A673 (cell line): ENCODE data around the gene ZNF584. TPM values are rescaled to one million over a fixed set of nuclear protein-coding genes. Genes with fewer than 3 reads are reported as not detected.

Source experiments
- BruUV-seq: library from RNA; stranded (reverse); fragments of 400-500 nt; replicated peaks from 2 replicates; lab custom pipeline; 2021; lab: Mats Ljungman, UMichigan
- CTCF ChIA-PET: fragments of 300-600 bp; sonication (Branson Sonifier 250); formaldehyde crosslinking; loops from one replicate; lab custom pipeline; 2022; ENCODE audit warnings: antibody characterized with exemption; lab: Charles Lee
- POLR2A ChIA-PET: fragments of 300-600 bp; sonication (Branson Sonifier 250); formaldehyde crosslinking; loops from one replicate; lab custom pipeline; 2022; ENCODE audit warnings: antibody characterized with exemption; ENCODE audit not compliant: low non-redundant PET; lab: Charles Lee
- DNase-seq: peaks from one replicate; pipeline ENCODE4 v3.0.0-alpha.2; 2015; ENCODE audit warnings: low spot score
- H3K27ac ChIP-seq: fragments of 200-600 bp; sonication (generic); 2 replicates; pipeline ENCODE4 v1.5.1; 2016; ENCODE audit warnings: mixed run types, low read depth, mild to moderate bottlenecking, mixed read lengths, antibody characterized with exemption, low read length; ENCODE audit not compliant: poor library complexity, severe bottlenecking
- H3K27me3 ChIP-seq: fragments of 200-600 bp; sonication (generic); replicated peaks from 2 replicates; pipeline ENCODE4 v1.6.1; 2017; ENCODE audit warnings: mixed run types, low read depth, mild to moderate bottlenecking, mixed read lengths, antibody characterized with exemption, low read length; ENCODE audit not compliant: insufficient read depth, poor library complexity
- H3K36me3 ChIP-seq: fragments of 200-600 bp; sonication (generic); 2 replicates; pipeline ENCODE4 v1.6.1; 2016; ENCODE audit warnings: mixed run types, mild to moderate bottlenecking, mixed read lengths, antibody characterized with exemption, low read length; ENCODE audit not compliant: insufficient read depth, poor library complexity, severe bottlenecking
- H3K4me1 ChIP-seq: fragments of 200-600 bp; sonication (generic); 2 replicates; pipeline ENCODE4 v1.6.1; 2017; ENCODE audit warnings: mixed run types, mild to moderate bottlenecking, mixed read lengths, antibody characterized with exemption, low read length; ENCODE audit not compliant: insufficient read depth, poor library complexity, severe bottlenecking
- H3K4me3 ChIP-seq: fragments of 200-600 bp; sonication (generic); 2 replicates; pipeline ENCODE4 v1.5.1; 2016; ENCODE audit warnings: low read depth, mixed run types, mild to moderate bottlenecking, mixed read lengths, low read length; ENCODE audit not compliant: poor library complexity, severe bottlenecking
- H3K9me3 ChIP-seq: fragments of 200-600 bp; sonication (generic); 2 replicates; pipeline ENCODE4 v1.6.1; 2016; ENCODE audit warnings: mixed run types, low read depth, mild to moderate bottlenecking, mixed read lengths, antibody characterized with exemption, low read length; ENCODE audit not compliant: poor library complexity, severe bottlenecking
- EZH2 ChIP-seq: fragments of 200-600 bp; sonication (generic); IDR thresholded peaks from 2 replicates; pipeline ENCODE4 v1.6.1; 2017; ENCODE audit warnings: borderline replicate concordance, low read depth, mild to moderate bottlenecking, mixed read lengths, antibody characterized with exemption, low read length; ENCODE audit not compliant: poor library complexity, severe bottlenecking
- intact Hi-C: fragments of 100-400 bp; cut with micrococcal nuclease; formaldehyde crosslinking; loops from one replicate; pipeline ENCODE4 v1.10.0; 2022; ENCODE audit not compliant: unreplicated experiment
- total RNA-seq: library from RNA; stranded (reverse); gene quantifications from 2 replicates; pipeline ENCODE4 v1.2.3, GENCODE V29; 2021
- TF ChIP-seq, protein P1 (sequence below): fragments of 300-800, 200-600 bp; sonication (generic); conservative IDR thresholded peaks from 2 replicates; pipeline ENCODE4 v1.5.1; 2017; ENCODE audit warnings: low read depth, mild to moderate bottlenecking, antibody characterized with exemption, low read length, moderate library complexity, mixed read lengths

Gene ZNF584
- total RNA-seq, 1 experiment from 2014 or later, result 20.9 TPM

GRCh38 chr19:58388175-58388526 is 20.3 kb upstream of the ZNF584 start:
- Histone ChIP-seq H3K4me1 (peaks cover 15% of the 10 kb centered on the region), H3K36me3 (peaks cover 48% of the 10 kb centered on the region), H3K27ac (peak overlapping the region; percentile 98), H3K4me3 (peak overlapping the region; percentile 76), H3K9me3 (no peaks in the 10 kb centered on the region), H3K27me3 (no peaks in the 10 kb centered on the region)
- ChIA-PET CTCF (no interaction called here), POLR2A (no interaction called here)
- no peak for TF ChIP-seq EZH2
- TF ChIP-seq, protein P1, sequence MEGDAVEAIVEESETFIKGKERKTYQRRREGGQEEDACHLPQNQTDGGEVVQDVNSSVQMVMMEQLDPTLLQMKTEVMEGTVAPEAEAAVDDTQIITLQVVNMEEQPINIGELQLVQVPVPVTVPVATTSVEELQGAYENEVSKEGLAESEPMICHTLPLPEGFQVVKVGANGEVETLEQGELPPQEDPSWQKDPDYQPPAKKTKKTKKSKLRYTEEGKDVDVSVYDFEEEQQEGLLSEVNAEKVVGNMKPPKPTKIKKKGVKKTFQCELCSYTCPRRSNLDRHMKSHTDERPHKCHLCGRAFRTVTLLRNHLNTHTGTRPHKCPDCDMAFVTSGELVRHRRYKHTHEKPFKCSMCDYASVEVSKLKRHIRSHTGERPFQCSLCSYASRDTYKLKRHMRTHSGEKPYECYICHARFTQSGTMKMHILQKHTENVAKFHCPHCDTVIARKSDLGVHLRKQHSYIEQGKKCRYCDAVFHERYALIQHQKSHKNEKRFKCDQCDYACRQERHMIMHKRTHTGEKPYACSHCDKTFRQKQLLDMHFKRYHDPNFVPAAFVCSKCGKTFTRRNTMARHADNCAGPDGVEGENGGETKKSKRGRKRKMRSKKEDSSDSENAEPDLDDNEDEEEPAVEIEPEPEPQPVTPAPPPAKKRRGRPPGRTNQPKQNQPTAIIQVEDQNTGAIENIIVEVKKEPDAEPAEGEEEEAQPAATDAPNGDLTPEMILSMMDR, result no peak
- intact Hi-C loops, result no loop called here
- no peak for DNase-seq
- BruUV-seq, result no TSS peak

DNA sequence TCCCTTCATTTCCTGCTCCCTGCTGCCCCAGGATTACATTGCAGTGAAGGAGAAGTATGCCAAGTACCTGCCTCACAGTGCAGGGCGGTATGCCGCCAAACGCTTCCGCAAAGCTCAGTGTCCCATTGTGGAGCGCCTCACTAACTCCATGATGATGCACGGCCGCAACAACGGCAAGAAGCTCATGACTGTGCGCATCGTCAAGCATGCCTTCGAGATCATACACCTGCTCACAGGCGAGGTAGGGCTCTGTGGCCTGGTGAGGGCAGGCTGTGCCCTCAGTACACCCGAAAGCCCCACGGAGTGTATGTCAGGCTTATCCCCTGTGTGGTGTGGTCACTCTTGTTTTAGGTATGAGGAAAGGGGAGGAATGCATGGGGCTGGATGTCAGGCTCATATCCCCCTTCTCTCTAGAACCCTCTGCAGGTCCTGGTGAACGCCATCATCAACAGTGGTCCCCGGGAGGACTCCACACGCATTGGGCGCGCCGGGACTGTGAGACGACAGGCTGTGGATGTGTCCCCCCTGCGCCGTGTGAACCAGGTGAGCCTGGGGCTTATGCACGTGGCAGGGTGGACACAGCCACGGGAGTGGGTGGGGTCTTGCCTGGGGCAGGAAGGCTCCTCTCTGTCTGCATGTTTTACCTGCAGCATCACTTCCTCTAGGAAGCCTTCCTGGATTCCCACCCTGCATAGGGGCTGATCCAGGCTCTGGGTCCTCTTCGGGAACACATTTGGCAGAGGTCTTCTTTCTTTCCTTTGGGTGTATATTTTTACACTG is 15.3 kb upstream of the ZNF584 start:
- no peak for DNase-seq
- no TSS peak for BruUV-seq
- no peak overlapping the region for H3K27ac ChIP-seq
- peaks cover 68% of the 10 kb centered on the region for H3K36me3 ChIP-seq
- TF ChIP-seq, protein P1, result no peak
- TF ChIP-seq EZH2, result no peak
- H3K27me3 ChIP-seq, result no peaks in the 10 kb centered on the region
- H3K4me3 ChIP-seq, result no peak overlapping the region
- intact Hi-C loops, result no loop called here
- ChIA-PET POLR2A (no interaction called here), CTCF (no interaction called here)
- peaks cover 12% of the 10 kb centered on the region for H3K4me1 ChIP-seq
- no peaks in the 10 kb centered on the region for H3K9me3 ChIP-seq

DNA sequence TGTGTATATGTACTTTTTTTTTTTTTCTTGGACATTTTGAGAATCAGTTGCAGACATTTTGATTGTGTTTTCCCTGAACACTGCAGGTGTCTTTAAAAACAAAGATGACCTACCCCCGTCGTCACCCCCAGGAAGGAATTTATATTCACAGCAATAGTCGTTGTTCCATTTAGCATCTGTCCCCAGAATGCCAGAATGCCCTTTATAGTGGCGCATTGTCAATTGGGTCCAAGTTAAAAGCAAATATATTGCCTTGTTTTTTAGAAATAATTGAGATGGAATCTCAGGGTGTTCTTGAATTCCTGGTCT is 14.8 kb upstream of the ZNF584 start:
- no peak overlapping the region for H3K27ac ChIP-seq
- no TSS peak for BruUV-seq
- peaks cover 62% of the 10 kb centered on the region for H3K36me3 ChIP-seq
- H3K4me1 ChIP-seq, result peaks cover 6% of the 10 kb centered on the region
- no peak overlapping the region for H3K4me3 ChIP-seq
- CTCF ChIA-PET, result no interaction called here
- intact Hi-C loops, result no loop called here
- POLR2A ChIA-PET, result no interaction called here
- H3K27me3 ChIP-seq, result no peaks in the 10 kb centered on the region
- no peak for DNase-seq
- TF ChIP-seq, protein P1, result no peak
- no peak for TF ChIP-seq EZH2
- no peaks in the 10 kb centered on the region for H3K9me3 ChIP-seq
